Right atrium auricular region (tissue), 2 donors: ENCODE results near the gene ACTN4. TPM values are rescaled to one million over a fixed set of nuclear protein-coding genes. Genes with fewer than 3 reads are reported as not detected.

Experiments used
- DNase-seq: peaks from one replicate; pipeline ENCODE4 v3.0.0-alpha.2; 2019; ENCODE audit warnings: low spot score
- H3K27ac ChIP-seq, 2 donors: fragments of 200-600 bp; sonication (generic); 1 replicate in 1 of 2; 2 replicates in 1 of 2; pipeline ENCODE4 v1.5.1; 2016 to 2019
- H3K27me3 ChIP-seq, 2 donors: fragments of 200-600 bp; sonication (generic); one replicate each; pipeline versions ENCODE4 v1.5.1 to v1.6.0; 2017 to 2019
- H3K36me3 ChIP-seq: fragments of 200-600 bp; sonication (generic); one replicate; pipeline ENCODE4 v1.5.1; 2016
- H3K4me1 ChIP-seq, 2 donors: fragments of 200-600 bp; sonication (generic); one replicate each; pipeline versions ENCODE4 v1.5.1 to v1.6.0; 2017 to 2019
- H3K4me3 ChIP-seq, 2 donors: fragments of 200-600 bp; sonication (generic); 1 replicate in 1 of 2; 2 replicates in 1 of 2; pipeline ENCODE4 v1.5.1; 2017 to 2019; ENCODE audit warnings: mild to moderate bottlenecking in 1 of 2, moderate library complexity in 1 of 2
- H3K9me3 ChIP-seq, 2 donors: fragments of 200-600 bp; sonication (generic); one replicate each; pipeline ENCODE4 v1.5.1; 2019
- total RNA-seq, 2 donors: library from RNA; depleted of rRNA; stranded (reverse); fragments of >200 nt; gene quantifications; one replicate each; pipeline ENCODE4 v1.1.0, GENCODE V29; 2016
- TF ChIP-seq, protein P1 (sequence below), 2 donors: fragments of 200-600 bp; sonication (generic); IDR thresholded peaks; one replicate each; pipeline ENCODE4 v1.5.1; 2019; ENCODE audit warnings: antibody characterized with exemption in 2 of 2

The ACTN4 gene
- total RNA-seq, 2 donors from 2014 or later, result 115 to 180 TPM

DNA sequence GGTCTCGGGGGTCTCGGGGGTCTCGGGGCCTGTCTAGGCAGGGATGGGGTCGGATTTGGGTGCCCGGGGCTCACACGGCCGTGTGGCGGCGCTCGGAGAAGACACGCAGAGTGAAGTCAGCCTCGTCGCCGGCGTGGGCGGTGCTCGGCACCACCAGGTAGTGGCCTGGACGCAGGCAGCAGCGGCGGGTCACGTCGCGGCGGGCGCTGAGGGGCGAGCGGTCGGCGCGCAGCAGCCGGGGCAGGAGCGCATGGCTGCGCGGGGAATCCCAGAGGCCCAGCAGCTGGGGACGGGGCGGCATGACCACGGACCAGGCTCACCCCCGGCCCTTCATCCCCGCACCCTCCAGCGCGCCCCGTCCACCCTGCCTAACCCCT is 88.6 kb downstream of the ACTN4 start:
- DNase-seq, result no peak
- TF ChIP-seq, protein P1, sequence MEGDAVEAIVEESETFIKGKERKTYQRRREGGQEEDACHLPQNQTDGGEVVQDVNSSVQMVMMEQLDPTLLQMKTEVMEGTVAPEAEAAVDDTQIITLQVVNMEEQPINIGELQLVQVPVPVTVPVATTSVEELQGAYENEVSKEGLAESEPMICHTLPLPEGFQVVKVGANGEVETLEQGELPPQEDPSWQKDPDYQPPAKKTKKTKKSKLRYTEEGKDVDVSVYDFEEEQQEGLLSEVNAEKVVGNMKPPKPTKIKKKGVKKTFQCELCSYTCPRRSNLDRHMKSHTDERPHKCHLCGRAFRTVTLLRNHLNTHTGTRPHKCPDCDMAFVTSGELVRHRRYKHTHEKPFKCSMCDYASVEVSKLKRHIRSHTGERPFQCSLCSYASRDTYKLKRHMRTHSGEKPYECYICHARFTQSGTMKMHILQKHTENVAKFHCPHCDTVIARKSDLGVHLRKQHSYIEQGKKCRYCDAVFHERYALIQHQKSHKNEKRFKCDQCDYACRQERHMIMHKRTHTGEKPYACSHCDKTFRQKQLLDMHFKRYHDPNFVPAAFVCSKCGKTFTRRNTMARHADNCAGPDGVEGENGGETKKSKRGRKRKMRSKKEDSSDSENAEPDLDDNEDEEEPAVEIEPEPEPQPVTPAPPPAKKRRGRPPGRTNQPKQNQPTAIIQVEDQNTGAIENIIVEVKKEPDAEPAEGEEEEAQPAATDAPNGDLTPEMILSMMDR (IDR thresholded peaks at IDR 0.05), result no peak
- no peaks in the 10 kb centered on the region for H3K27me3 ChIP-seq
- H3K4me1 ChIP-seq, result peaks cover 0 to 47% of the 10 kb centered on the region in 2 donors
- no peaks in the 10 kb centered on the region for H3K9me3 ChIP-seq
- peak overlapping the region; percentile 28 to 64 for H3K27ac ChIP-seq
- peak overlapping the region; percentile 30 to 45 for H3K4me3 ChIP-seq
- H3K36me3 ChIP-seq, result peaks cover 8% of the 10 kb centered on the region

GRCh38 chr19:38736413-38737280 is 89.2 kb downstream of the ACTN4 start:
- no peak for DNase-seq
- Histone ChIP-seq H3K4me3 (peak overlapping the region; percentile 30 to 45), H3K27me3 (no peaks in the 10 kb centered on the region), H3K36me3 (peaks cover 3% of the 10 kb centered on the region), H3K9me3 (no peaks in the 10 kb centered on the region), H3K4me1 (peaks cover 0 to 44% of the 10 kb centered on the region in 2 donors), H3K27ac (peak overlapping the region; percentile 28 to 64)
- TF ChIP-seq, protein P1 (IDR thresholded peaks at IDR 0.05), result no peak

DNA sequence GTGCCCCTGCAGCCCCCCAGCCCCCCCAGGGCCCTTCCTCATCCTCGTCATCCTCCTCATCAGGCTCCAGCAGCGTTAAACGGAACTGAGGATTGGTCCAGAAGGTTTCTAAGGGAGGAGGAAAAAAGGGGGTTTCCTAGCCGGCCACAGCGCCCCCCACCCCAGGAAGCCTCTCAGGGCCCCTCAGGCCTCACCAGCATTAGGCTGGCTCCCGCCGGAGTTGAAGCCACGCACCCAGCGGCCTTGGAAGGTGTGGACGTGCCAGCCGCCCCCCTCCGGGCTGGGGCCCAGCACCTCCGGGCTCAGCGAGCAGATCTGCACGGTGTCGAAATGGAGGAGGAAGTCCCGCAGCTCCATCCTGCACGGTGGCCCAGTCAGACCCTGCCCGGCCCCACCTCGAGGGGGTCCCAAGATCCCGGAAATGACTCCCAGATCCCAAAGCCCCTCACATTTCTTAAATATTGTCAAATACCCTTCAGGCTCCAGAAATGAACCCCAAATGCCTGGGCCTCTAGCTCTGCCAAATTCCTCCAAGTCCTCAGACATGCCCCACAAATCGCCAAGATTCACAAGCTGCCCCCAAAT is 89.9 kb downstream of the ACTN4 start:
- Histone ChIP-seq H3K9me3 (no peaks in the 10 kb centered on the region), H3K4me1 (peaks cover 0 to 37% of the 10 kb centered on the region in 2 donors), H3K27ac (no peak overlapping the region), H3K4me3 (no peak overlapping the region), H3K27me3 (no peaks in the 10 kb centered on the region), H3K36me3 (no peaks in the 10 kb centered on the region)
- TF ChIP-seq, protein P1 (IDR thresholded peaks at IDR 0.05), result no peak
- no peak for DNase-seq

DNA sequence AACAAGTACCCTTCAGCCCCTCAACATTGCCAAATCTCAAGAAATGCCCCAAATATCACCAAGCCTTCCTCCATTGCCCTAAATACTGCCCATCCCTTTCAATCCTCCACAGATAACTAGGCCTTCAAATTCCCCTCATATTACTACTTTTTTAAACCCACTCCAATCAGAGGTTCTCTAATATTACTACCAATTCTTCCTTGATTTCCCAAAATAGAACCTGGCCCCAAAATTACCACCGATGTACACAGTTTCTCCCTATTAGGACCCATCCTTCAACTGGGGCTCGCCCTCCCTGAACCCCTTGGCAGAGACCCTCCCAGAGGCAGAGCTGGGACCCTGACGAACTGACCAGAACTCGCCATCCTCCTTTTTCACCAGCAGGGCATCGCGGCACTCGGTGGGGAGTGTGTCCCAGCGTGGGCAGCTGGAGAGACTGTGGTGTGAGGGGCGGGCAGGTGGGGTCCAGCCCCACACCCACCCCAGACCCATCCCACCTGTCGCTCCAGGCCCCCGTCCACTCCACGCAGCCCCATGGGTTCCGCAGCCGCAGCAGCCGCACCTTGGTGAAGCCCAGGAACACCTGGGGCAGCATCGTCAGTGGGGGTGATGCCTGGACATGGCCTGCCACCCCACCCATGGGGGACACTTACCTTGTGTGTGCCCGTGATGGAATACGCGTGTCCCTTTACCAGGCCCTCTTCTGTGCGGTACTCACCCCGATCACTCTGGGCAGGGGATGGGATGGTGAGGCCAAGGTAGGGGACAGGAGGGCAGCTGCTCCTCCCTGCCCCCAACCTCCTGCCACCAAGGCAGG is 90.7 kb downstream of the ACTN4 start:
- Histone ChIP-seq H3K4me3 (no peak overlapping the region), H3K4me1 (peaks cover 0 to 30% of the 10 kb centered on the region in 2 donors), H3K36me3 (no peaks in the 10 kb centered on the region), H3K27ac (no peak overlapping the region), H3K27me3 (no peaks in the 10 kb centered on the region), H3K9me3 (no peaks in the 10 kb centered on the region)
- no peak for DNase-seq
- TF ChIP-seq, protein P1 (IDR thresholded peaks at IDR 0.05), result no peak

DNA sequence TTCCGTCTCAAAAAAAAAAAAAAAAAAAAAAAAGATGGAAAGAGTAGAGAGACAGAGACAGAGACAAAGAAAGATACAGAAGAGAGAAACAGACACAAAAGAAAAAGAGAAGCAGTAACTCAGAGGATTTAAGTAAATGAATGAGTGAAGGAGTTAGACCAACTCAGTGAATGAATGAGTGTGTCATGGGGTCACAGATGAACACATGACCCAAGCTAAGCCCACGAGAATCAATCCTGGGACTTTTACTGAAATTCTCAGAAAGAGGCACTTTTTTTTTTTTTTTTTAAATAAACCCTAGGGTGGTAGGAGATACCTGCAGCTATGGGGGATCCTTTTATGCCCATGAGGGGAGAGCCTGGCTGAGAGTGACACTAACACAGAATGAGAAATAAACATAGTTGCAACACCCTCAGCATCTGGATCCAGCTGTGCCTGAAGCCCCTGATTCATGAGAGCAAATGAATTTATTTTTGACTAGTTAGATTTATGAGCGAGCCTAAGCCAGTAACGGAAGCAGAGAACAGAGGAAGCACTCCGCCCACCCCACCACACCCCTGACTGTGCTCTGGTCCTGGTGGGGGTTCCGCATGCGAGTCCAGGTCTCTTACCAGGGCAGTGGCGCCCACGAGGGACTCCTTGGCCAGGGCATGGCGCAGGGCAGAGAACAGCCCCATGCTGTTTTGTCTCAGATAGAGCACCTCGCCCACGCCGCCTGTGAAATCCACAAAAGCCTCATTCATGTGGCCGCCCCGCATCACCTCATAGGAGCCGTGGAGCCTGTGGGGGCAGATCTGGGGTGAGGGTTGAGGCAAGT is 92.2 kb downstream of the ACTN4 start:
- no peaks in the 10 kb centered on the region for H3K27me3 ChIP-seq
- TF ChIP-seq, protein P1 (IDR thresholded peaks at IDR 0.05), result no peak
- no peak for DNase-seq
- H3K27ac ChIP-seq, result no peak overlapping the region
- H3K36me3 ChIP-seq, result no peaks in the 10 kb centered on the region
- no peaks in the 10 kb centered on the region for H3K9me3 ChIP-seq
- H3K4me3 ChIP-seq, result no peak overlapping the region
- H3K4me1 ChIP-seq, result peaks cover 0 to 17% of the 10 kb centered on the region in 2 donors
